EL (cell line): ENCODE data around the gene FHDC1.

ENCODE experiments used
- DNase-seq: peaks from one replicate; pipeline ENCODE4 v3.0.0-alpha.2; 2016

Gene FHDC1

DNA sequence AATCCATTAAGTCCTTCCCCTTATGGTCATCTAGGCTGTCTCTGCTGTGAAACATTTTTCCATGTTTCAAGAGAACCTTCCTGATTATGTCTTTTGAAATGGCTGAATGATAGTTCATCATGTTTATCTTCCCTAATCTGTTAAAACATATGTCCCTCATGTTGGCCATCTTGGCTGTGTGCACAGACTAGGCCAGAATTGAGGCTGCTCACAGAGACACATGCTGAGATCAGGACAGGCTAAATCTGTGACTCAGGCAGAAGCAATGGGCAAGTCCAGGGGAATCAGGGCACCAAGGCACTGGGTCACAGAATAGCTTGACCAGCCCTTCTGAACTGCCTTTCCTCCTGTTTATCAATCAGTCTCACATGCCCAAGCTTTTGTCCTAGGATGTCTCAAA, 78.3 kb downstream of the FHDC1 start:
- DNase-seq: peak; percentile 60

- no peak for DNase-seq
Observed at GRCh38 chr4:153016592-153016991, 80.5 kb downstream of the FHDC1 start.

DNA sequence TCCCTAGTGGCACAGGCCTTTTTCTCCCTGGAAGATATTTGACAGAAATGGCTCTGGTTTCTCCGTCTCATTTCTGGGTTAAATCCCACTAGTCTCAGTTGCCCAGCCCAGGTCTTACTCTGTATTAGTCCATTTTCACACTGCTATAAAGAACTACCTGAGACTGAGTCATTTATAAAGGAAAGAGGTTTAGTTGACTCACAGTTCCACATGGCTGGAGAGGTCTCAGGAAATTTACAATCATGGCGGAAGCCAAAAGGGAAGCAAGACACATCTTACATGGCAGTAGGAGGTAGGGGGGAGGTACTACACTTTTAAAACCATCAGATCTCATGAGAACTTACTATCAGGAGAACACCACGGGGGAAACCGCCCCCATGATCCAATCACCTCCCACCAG, 81.9 kb downstream of the FHDC1 start:
- no peak for DNase-seq

GRCh38 chr4:153018684-153019083, 82.6 kb downstream of the FHDC1 start:
- no peak for DNase-seq

DNA sequence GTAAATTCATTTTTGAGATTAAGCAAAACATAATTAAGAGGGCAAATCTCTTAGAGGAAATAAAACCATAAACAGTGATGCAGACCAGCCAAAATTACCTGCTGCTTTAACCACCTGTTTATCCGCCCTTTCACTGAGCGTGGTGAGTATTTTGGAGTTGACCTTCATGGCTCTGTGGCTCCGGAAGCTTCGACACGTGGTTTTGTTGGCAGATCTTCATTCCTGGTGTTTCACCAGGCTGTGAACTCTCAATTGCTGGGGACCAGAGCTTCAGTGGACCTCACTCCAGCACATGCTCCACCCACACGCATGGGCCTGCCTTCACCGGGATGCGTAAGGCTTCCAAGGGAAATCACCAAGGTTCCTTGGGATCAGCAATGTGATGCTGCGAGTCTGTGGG, 83.8 kb downstream of the FHDC1 start:
- DNase-seq: no peak

DNA sequence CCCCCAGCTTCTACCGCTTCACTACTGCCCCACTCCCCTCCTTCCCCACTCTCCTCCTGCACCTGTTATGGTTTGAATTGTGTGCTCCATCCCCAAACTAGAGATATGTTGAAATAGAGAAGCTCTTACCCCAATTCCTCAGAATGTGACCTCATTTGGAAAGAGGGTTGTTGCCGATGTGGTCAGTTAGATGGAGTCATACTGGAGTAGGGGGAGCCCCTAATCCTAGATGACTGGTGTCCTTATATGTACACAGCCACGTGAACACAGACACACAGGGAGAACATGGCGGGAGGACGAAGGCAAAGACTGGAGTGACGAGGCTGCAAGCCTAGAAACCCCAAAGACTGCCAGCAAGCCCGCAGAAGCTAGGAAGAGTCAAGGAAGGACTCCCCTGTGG, 84.3 kb downstream of the FHDC1 start:
- no peak for DNase-seq

DNA sequence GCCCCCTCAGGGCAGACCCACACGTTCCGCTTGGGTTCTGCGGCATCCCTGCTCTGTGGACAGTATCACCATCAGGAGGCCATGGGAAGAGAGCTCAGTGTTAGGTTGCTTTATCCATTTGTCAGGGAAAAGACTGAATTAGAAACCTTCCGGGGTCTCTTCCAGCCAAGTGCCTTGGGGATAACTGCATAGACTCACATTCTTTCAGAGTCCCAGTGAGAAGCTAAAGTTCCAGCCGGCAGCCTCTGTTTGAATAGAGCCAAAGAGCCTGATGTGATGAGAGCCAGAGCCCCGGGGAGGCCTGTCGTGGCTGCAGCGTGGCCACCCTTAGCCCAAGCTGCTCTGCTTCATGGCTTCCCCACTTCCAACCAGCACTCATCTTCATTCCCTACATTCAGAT, 85.2 kb downstream of the FHDC1 start:
- DNase-seq: no peak

- no peak for DNase-seq
Observed at GRCh38 chr4:153022241-153022715, 86.2 kb downstream of the FHDC1 start.

- no peak for DNase-seq
Observed at GRCh38 chr4:153023139-153023538, 87.0 kb downstream of the FHDC1 start.

DNA sequence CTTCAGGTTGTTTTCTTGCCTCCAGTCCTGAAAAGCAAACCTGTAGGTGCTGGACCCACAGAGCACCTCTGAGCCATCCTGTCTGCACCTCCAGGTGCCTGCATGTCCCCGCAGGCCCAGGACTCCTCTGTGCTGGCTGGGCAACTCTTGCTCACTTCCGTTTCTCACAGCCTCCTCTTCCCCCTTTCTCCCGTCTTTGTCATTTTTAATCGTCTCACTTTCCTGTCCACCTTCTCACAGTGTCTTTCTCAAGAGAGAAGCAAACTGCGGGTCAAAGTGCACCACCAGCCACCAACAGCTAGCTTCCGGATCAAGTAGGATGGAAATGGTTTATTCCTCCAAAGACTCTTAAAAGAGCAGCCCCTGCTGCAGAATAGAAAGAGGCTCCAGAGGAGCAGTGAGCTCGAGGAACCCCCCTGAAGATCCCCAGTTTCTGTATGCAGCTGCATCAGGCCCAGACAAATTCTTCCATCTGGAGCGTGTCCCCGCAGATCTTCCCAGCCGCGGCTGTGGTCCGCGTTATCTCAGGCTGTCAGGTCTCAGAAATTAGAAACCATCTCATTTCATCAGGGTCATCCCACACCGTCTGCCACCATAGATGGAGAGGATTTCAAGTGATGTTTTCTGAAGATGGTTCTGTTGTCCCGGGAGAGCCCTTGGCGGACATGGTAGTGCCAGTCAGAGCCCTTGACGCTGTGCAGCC, 87.7 kb downstream of the FHDC1 start:
- no peak for DNase-seq

DNA sequence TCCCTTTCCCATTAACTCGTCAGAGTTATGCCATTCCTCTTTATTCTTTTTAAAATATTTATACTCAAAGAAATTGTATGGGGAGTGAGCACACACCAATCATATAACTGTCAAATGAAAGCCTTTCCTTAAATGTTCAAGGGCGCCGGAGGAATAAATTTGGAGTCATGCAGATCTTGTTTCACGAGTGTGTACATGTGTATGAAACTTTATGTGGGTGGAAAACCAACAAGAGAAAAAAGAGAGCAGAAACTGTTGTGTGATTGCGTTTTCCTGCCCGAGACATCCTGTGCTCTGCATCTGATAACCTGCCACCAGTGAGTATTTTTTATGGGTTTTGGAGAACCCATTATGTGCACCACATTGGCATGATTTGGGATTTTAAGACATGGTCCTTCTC, 88.3 kb downstream of the FHDC1 start:
- DNase-seq: no peak

- DNase-seq: no peak
Observed at GRCh38 chr4:153025406-153025805, 89.3 kb downstream of the FHDC1 start.

DNA sequence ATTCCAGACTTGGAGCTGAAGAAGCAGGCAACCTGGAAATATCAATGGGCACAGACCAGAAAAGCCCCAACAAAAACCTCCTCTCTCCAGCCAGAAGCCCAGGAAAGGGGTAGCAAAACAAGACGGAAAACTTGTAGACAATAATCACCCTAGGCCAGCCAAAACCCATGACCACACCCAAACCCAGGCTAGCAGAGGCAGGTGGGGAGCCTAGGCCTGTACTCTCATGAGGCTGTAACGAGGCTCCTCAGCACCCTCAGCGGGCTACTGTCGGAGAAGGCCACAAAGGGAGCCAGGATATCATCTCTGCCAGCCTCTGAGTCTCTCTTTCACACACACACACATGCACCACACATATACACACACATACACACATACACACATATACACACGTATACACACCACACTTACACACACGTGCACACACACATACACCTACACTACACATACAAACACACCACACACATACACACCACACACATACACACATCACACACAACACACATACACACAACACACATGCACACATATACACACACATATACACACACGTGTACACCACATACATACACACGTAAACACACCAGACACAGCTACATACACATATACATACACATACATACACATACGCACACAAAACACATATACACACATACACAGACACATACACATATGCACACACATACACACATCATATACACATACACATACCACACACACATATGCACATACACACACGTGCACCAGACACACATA, 90.6 kb downstream of the FHDC1 start:
- no peak for DNase-seq

GRCh38 chr4:153027866-153028265, 91.7 kb downstream of the FHDC1 start:
- no peak for DNase-seq

DNA sequence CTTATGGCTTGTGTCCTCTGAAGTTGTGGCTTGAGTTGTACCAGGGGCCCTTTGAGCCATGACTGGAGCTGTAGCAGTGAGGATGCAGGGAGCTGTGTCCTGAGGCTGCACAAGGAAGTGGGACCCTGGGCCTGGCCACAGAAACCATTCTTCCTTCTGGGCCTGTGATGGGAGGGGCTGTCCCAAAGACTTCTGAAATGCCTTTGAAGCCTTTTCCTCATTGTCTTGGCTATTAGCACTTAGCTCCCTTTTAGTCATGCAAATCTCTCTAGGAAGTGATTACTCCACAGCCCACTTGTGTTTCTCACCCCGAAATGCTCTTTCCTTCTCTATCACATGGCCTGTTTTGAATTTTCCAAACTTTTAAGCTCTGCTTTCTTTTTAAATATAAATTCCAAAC, 92.4 kb downstream of the FHDC1 start:
- DNase-seq: no peak
